HCT116 (cell line): ENCODE results near the gene SUGCT. TPM values are rescaled to one million over a fixed set of nuclear protein-coding genes. Genes with fewer than 3 reads are reported as not detected.
A peak's percentile ranks its signal among the peaks of the same experiment; 100 is the strongest.

Experiments used
- ATAC-seq: fragments of 200-7000 bp; cut with Tn5 transposase; 2 replicates; pipeline ENCODE4 v1.9.1; 2020; ENCODE audit warnings: mild to moderate bottlenecking, moderate library complexity
- BruUV-seq: library from RNA; stranded (reverse); fragments of 400-500 nt; replicated peaks from 2 replicates; lab custom pipeline; 2021; lab: Mats Ljungman, UMichigan
- CTCF ChIA-PET: fragments of 300-600 bp; sonication (Branson Sonifier 250); formaldehyde crosslinking; loops from one replicate; lab custom pipeline; 2021; ENCODE audit warnings: antibody characterized with exemption; lab: Charles Lee
- POLR2A ChIA-PET: fragments of 300-600, 350-600 bp; sonication (Branson Sonifier 250); formaldehyde crosslinking; loops from one replicate; lab custom pipeline; 2021; ENCODE audit warnings: antibody characterized with exemption; lab: Charles Lee
- RAD21 ChIA-PET, 2 experiments: fragments of 300-600 bp; sonication (Branson Sonifier 250); formaldehyde crosslinking; loops; one replicate each; lab custom pipeline; 2023; ENCODE audit warnings: low total read pairs in 2 of 2; ENCODE audit not compliant: uncharacterized antibody in 2 of 2, unreplicated experiment in 2 of 2, low non-redundant PET in 1 of 2; lab: Charles Lee
- DNase-seq: peaks from one replicate; pipeline ENCODE4 v3.0.0-alpha.2; 2010; ENCODE audit warnings: low read depth, low spot score
- H2AFZ ChIP-seq: fragments of 200-600 bp; shearing (Covaris generic), sonication (generic); 2 replicates; pipeline ENCODE4 v1.6.1; 2017; ENCODE audit warnings: low read depth, mixed run types, mixed read lengths, antibody characterized with exemption, low read length; ENCODE audit not compliant: poor library complexity, severe bottlenecking
- H3K27ac ChIP-seq: 2 replicates; pipeline ENCODE4 v1.5.1; 2012; ENCODE audit warnings: low read depth, low read length
- H3K27me3 ChIP-seq: fragments of 200-600 bp; sonication (generic); 2 replicates; pipeline ENCODE4 v1.6.1; 2016; ENCODE audit warnings: mixed run types, low read length, mixed read lengths; ENCODE audit not compliant: insufficient read depth
- H3K36me3 ChIP-seq, 2 experiments: fragments of 200-500 bp in 1 of 2; fragments of 200-600 bp in 1 of 2; sonication (Bioruptor generic) in 1 of 2; sonication (generic) in 1 of 2; 2 replicates each; pipeline versions ENCODE4 v1.5.1 to v1.6.1; 2014 to 2016; ENCODE audit warnings: low read length in 2 of 2, inconsistent platforms in 1 of 2, mixed read lengths in 1 of 2, mixed run types in 1 of 2; ENCODE audit not compliant: insufficient read depth in 2 of 2, control insufficient read depth in 1 of 2
- H3K4me1 ChIP-seq, 2 experiments: fragments of 200-600 bp in 1 of 2; sonication (generic) in 1 of 2; 2 replicates each; pipeline versions ENCODE4 v1.5.1 to v1.6.1; 2012 to 2017; ENCODE audit warnings: low read length in 2 of 2, inconsistent platforms in 1 of 2, mild to moderate bottlenecking in 1 of 2, mixed read lengths in 1 of 2, mixed run types in 1 of 2, moderate library complexity in 1 of 2; ENCODE audit not compliant: insufficient read depth in 2 of 2, control insufficient read depth in 1 of 2
- H3K4me2 ChIP-seq: fragments of 200-600 bp; sonication (generic); 2 replicates; pipeline ENCODE4 v1.6.1; 2017; ENCODE audit warnings: mixed run types, low read length, mixed read lengths
- H3K4me3 ChIP-seq, 2 experiments: fragments of 200-600 bp in 1 of 2; sonication (generic) in 1 of 2; replicated peaks in 1 of 2; 2 replicates each; pipeline ENCODE4 v1.5.1; 2011 to 2016; ENCODE audit warnings: low read length in 2 of 2, control low read depth in 1 of 2, low read depth in 1 of 2, mild to moderate bottlenecking in 1 of 2, mixed read lengths in 1 of 2, mixed run types in 1 of 2
- H3K79me2 ChIP-seq: fragments of 200-600 bp; sonication (generic); 2 replicates; pipeline ENCODE4 v1.6.1; 2017; ENCODE audit warnings: mild to moderate bottlenecking, mixed run types, low read length, moderate library complexity, mixed read lengths; ENCODE audit not compliant: insufficient read depth
- H3K9ac ChIP-seq: fragments of 200-600 bp; sonication (generic); 2 replicates; pipeline ENCODE4 v1.6.1; 2016; ENCODE audit warnings: low read length, mixed read lengths
- H3K9me2 ChIP-seq: fragments of 200-600 bp; sonication (generic), shearing (Covaris generic); 2 replicates; pipeline ENCODE4 v1.6.1; 2017; ENCODE audit warnings: mixed run types, mild to moderate bottlenecking, moderate library complexity; ENCODE audit not compliant: insufficient read depth
- H3K9me3 ChIP-seq, 2 experiments: fragments of 200-500 bp in 1 of 2; fragments of 200-600 bp in 1 of 2; sonication (Bioruptor generic) in 1 of 2; sonication (generic) in 1 of 2; 2 replicates each; pipeline ENCODE4 v1.6.1; 2014 to 2017; ENCODE audit warnings: low read length in 2 of 2, mixed read lengths in 2 of 2, inconsistent platforms in 1 of 2, low read depth in 1 of 2, mild to moderate bottlenecking in 1 of 2, mixed run types in 1 of 2, moderate library complexity in 1 of 2; ENCODE audit not compliant: control insufficient read depth in 1 of 2, insufficient read depth in 1 of 2
- H4K20me1 ChIP-seq: fragments of 200-600 bp; sonication (generic), shearing (Covaris generic); 2 replicates; pipeline ENCODE4 v1.6.1; 2017; ENCODE audit warnings: mixed run types, mild to moderate bottlenecking, moderate library complexity; ENCODE audit not compliant: insufficient read depth
- CBX3 ChIP-seq: IDR thresholded peaks from 2 replicates; pipeline ENCODE4 v1.6.1; 2012; ENCODE audit warnings: low read depth
- CEBPB ChIP-seq: IDR thresholded peaks from 2 replicates; pipeline ENCODE4 v1.6.1; 2012; ENCODE audit warnings: low read depth
- EGR1 ChIP-seq: IDR thresholded peaks from 2 replicates; pipeline ENCODE4 v1.6.1; 2012; ENCODE audit warnings: low read depth
- ELF1 ChIP-seq: IDR thresholded peaks from 2 replicates; pipeline ENCODE4 v1.6.1; 2012; ENCODE audit warnings: low read depth, borderline replicate concordance
- EZH2 ChIP-seq: fragments of 200-600 bp; sonication (generic); IDR thresholded peaks from 2 replicates; pipeline ENCODE4 v1.6.1; 2017; ENCODE audit warnings: antibody characterized with exemption, mixed run types
- JUND ChIP-seq: IDR thresholded peaks from 2 replicates; pipeline ENCODE4 v1.6.1; 2012
- POLR2A ChIP-seq: IDR thresholded peaks from 2 replicates; pipeline ENCODE4 v1.7.0; 2011; ENCODE audit warnings: borderline replicate concordance; ENCODE audit not compliant: insufficient read depth, insufficient read length; ENCODE audit errors: extremely low read depth
- POLR2AphosphoS5 ChIP-seq: IDR thresholded peaks from 2 replicates; pipeline ENCODE4 v1.6.1; 2011; ENCODE audit warnings: mild to moderate bottlenecking, low read depth, low read length, moderate library complexity
- RAD21 ChIP-seq: IDR thresholded peaks from 2 replicates; pipeline ENCODE4 v1.6.1; 2012; ENCODE audit warnings: low read depth, mild to moderate bottlenecking
- SIN3A ChIP-seq: IDR thresholded peaks from 2 replicates; pipeline ENCODE4 v1.6.1; 2012; ENCODE audit warnings: low read depth
- SP1 ChIP-seq: IDR thresholded peaks from 2 replicates; pipeline ENCODE4 v1.6.1; 2012; ENCODE audit warnings: low read depth
- SRF ChIP-seq: IDR thresholded peaks from 2 replicates; pipeline ENCODE4 v1.6.1; 2012; ENCODE audit warnings: low read depth
- ZFX ChIP-seq: fragments of 450-650 bp; IDR thresholded peaks from 2 replicates; pipeline ENCODE4 v1.6.1; 2017
- ZNF274 ChIP-seq: fragments of 200-500 bp; sonication (Bioruptor generic); IDR thresholded peaks from 2 replicates; pipeline ENCODE4 v1.6.1; 2014; ENCODE audit warnings: mild to moderate bottlenecking, low read depth, low read length, inconsistent platforms
- intact Hi-C: fragments of 100-400 bp; cut with micrococcal nuclease; formaldehyde crosslinking; loops from 2 replicates; pipeline ENCODE4 v1.10.0; 2022
- total RNA-seq: library from RNA; stranded (reverse); gene quantifications from one replicate; pipeline ENCODE4 v1.2.1, GENCODE V29; 2021; ENCODE audit not compliant: unreplicated experiment
- TF ChIP-seq, protein P1 (sequence below): IDR thresholded peaks from 2 replicates; pipeline ENCODE4 v1.6.1; 2012
- TF ChIP-seq, protein P2 (sequence below), 3 experiments: fragments of 200-600 bp in 1 of 3; sonication (generic) in 1 of 3; IDR thresholded peaks in 2 of 3; conservative IDR thresholded peaks in 1 of 3; 2 replicates each; pipeline ENCODE4 v1.5.1; 2012 to 2017; ENCODE audit warnings: low read depth in 2 of 3, low read length in 2 of 3, antibody characterized with exemption in 1 of 3, borderline replicate concordance in 1 of 3, control low read depth in 1 of 3, mild to moderate bottlenecking in 1 of 3, mixed read lengths in 1 of 3, mixed run types in 1 of 3, moderate library complexity in 1 of 3; ENCODE audit not compliant: insufficient read depth in 1 of 3
- TF ChIP-seq, protein P3 (sequence below): IDR thresholded peaks from 2 replicates; pipeline ENCODE4 v1.6.1; 2011; ENCODE audit warnings: mild to moderate bottlenecking, low read length, moderate library complexity; ENCODE audit not compliant: insufficient replicate concordance; ENCODE audit errors: extremely low read depth

The SUGCT gene
- total RNA-seq, 1 experiment from 2014 or later: 4.4 TPM

DNA sequence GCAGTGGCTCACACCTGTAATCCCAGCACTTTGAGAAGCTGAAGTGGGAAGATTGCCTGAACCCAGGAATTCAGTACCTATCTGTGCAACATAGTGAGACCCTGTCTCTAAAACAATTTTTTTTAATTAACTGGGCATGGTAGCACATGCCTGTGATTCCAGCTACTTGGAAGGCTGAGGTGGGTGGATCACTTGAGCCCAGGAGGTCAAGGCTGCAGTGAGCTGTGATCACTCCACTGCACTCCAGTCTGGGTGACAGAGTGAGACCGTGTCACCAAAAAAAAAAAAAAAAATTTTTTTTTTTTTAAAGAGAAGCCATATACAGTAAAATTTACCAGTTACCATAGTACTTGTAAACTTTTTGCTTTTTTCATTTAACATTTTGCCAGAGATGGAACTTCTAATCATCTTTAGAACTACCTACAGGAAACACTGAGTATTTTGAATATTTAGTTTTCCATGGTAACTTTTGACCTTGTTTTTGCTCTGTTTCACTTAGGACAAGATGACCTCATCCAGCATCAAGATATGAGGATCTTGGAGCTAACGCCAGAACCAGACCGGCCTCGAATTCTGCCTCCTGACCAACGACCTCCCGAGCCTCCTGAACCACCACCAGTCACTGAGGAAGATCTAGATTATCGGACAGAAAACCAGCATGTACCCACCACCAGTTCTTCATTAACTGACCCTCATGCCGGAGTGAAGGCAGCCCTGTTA, 41.0 kb upstream of the SUGCT start:
- H3K36me3 ChIP-seq: peaks cover 20 to 23% of the 10 kb centered on the region in 2 experiments; a peak in 3 of 4 replicates
- no peak for TF ChIP-seq ZNF274
- POLR2A ChIA-PET: no interaction called here

DNA sequence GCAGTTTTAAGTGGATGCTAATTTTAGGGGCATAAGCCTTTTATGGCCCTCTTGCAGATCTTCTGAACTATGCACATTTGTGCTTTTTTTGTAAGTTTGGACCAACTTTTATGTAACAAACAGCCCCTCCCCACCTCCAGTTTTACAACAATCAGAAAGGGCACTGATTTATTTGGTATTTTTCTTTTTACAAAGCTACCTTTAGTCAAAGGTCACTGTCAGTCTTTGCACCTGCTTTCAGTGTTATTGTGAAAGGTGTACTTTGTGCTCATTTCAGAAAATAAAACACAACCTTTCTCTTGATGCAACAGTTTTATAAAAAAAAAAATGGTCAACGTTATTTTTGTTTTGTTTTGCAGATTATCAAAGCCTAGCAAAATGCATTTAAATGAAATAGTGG, 39.6 kb upstream of the SUGCT start:
- ATAC-seq (no peak), DNase-seq (no peak)
- no peak overlapping the region for H3K9ac ChIP-seq
- no peak overlapping the region for H2AFZ ChIP-seq
- CTCF ChIA-PET: no interaction called here
- H3K27me3 ChIP-seq: no peaks in the 10 kb centered on the region
- H3K4me1 ChIP-seq: no peaks in the 10 kb centered on the region
- no peaks in the 10 kb centered on the region for H4K20me1 ChIP-seq
- POLR2A ChIA-PET: no interaction called here
- H3K9me2 ChIP-seq: no peaks in the 10 kb centered on the region
- no peak overlapping the region for H3K4me3 ChIP-seq
- H3K36me3 ChIP-seq: peaks cover 20 to 23% of the 10 kb centered on the region in 2 experiments; a peak in 3 of 4 replicates
- H3K9me3 ChIP-seq: no peaks in the 10 kb centered on the region
- H3K79me2 ChIP-seq: no peaks in the 10 kb centered on the region
- TSS peak; percentile 21 for BruUV-seq
- intact Hi-C loops: no loop called here
- H3K4me2 ChIP-seq: no peak overlapping the region
- H3K27ac ChIP-seq: no peak overlapping the region
- RAD21 ChIA-PET: no interaction called here
- TF ChIP-seq, protein P1, sequence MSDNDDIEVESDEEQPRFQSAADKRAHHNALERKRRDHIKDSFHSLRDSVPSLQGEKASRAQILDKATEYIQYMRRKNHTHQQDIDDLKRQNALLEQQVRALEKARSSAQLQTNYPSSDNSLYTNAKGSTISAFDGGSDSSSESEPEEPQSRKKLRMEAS: no peak
- TF ChIP-seq CBX3: no peak
- TF ChIP-seq POLR2A: no peak
- TF ChIP-seq EZH2: no peak
- no peak for TF ChIP-seq ZFX
- no peak for TF ChIP-seq SIN3A
- no peak for TF ChIP-seq POLR2AphosphoS5
- TF ChIP-seq SRF: no peak
- TF ChIP-seq RAD21: no peak
- TF ChIP-seq EGR1: no peak
- no peak for TF ChIP-seq SP1
- TF ChIP-seq, protein P2, sequence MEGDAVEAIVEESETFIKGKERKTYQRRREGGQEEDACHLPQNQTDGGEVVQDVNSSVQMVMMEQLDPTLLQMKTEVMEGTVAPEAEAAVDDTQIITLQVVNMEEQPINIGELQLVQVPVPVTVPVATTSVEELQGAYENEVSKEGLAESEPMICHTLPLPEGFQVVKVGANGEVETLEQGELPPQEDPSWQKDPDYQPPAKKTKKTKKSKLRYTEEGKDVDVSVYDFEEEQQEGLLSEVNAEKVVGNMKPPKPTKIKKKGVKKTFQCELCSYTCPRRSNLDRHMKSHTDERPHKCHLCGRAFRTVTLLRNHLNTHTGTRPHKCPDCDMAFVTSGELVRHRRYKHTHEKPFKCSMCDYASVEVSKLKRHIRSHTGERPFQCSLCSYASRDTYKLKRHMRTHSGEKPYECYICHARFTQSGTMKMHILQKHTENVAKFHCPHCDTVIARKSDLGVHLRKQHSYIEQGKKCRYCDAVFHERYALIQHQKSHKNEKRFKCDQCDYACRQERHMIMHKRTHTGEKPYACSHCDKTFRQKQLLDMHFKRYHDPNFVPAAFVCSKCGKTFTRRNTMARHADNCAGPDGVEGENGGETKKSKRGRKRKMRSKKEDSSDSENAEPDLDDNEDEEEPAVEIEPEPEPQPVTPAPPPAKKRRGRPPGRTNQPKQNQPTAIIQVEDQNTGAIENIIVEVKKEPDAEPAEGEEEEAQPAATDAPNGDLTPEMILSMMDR (IDR thresholded peaks at IDR 0.05 in 2 of 3, conservative IDR thresholded peaks at IDR 0.05 in 1 of 3; ENCODE audit: borderline replicate concordance in 1 of 3, insufficient read depth in 1 of 3, low read depth in 2 of 3, low read length in 2 of 3): no peak
- no peak for TF ChIP-seq ELF1
- TF ChIP-seq JUND: no peak
- TF ChIP-seq, protein P3, sequence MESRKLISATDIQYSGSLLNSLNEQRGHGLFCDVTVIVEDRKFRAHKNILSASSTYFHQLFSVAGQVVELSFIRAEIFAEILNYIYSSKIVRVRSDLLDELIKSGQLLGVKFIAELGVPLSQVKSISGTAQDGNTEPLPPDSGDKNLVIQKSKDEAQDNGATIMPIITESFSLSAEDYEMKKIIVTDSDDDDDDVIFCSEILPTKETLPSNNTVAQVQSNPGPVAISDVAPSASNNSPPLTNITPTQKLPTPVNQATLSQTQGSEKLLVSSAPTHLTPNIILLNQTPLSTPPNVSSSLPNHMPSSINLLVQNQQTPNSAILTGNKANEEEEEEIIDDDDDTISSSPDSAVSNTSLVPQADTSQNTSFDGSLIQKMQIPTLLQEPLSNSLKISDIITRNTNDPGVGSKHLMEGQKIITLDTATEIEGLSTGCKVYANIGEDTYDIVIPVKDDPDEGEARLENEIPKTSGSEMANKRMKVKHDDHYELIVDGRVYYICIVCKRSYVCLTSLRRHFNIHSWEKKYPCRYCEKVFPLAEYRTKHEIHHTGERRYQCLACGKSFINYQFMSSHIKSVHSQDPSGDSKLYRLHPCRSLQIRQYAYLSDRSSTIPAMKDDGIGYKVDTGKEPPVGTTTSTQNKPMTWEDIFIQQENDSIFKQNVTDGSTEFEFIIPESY: no peak
- TF ChIP-seq CEBPB: no peak

More for the DNA sequence above, 41.0 kb upstream of the SUGCT start:
- DNase-seq (no peak), ATAC-seq (no peak)
- no peaks in the 10 kb centered on the region for H3K9me2 ChIP-seq
- no peak overlapping the region for H3K9ac ChIP-seq
- H3K27ac ChIP-seq: no peak overlapping the region
- no peaks in the 10 kb centered on the region for H3K9me3 ChIP-seq
- RAD21 ChIA-PET: no interaction called here
- CTCF ChIA-PET: no interaction called here
- H2AFZ ChIP-seq: no peak overlapping the region
- H3K79me2 ChIP-seq: no peaks in the 10 kb centered on the region
- intact Hi-C loops: no loop called here
- H3K4me1 ChIP-seq: no peaks in the 10 kb centered on the region
- H3K4me3 ChIP-seq: no peak overlapping the region
- H3K27me3 ChIP-seq: no peaks in the 10 kb centered on the region
- H3K4me2 ChIP-seq: no peak overlapping the region
- no peaks in the 10 kb centered on the region for H4K20me1 ChIP-seq
- BruUV-seq: no TSS peak
